Duodenal mucosa (tissue), 2 donors: ENCODE measurements around the gene ARL15.

Source experiments
- H3K27ac ChIP-seq: one replicate; pipeline ENCODE4 v1.7.0; 2013; ENCODE audit warnings: low read depth, low read length
- H3K27me3 ChIP-seq, 2 donors: one replicate each; pipeline ENCODE4 v1.7.0; 2013; ENCODE audit warnings: low read length in 2 of 2, control low read depth in 1 of 2; ENCODE audit not compliant: insufficient read depth in 2 of 2, control insufficient read depth in 1 of 2
- H3K36me3 ChIP-seq, 2 donors: one replicate each; pipeline ENCODE4 v1.7.0; 2013; ENCODE audit warnings: low read length in 2 of 2, control low read depth in 1 of 2; ENCODE audit not compliant: insufficient read depth in 2 of 2, control insufficient read depth in 1 of 2
- H3K4me1 ChIP-seq, 2 donors: one replicate each; pipeline ENCODE4 v1.7.0; 2013; ENCODE audit warnings: low read length in 2 of 2, control low read depth in 1 of 2; ENCODE audit not compliant: insufficient read depth in 2 of 2, control insufficient read depth in 1 of 2
- H3K4me3 ChIP-seq, 2 donors: one replicate each; pipeline ENCODE4 v1.7.0; 2013; ENCODE audit warnings: low read length in 2 of 2, low read depth in 1 of 2
- H3K9ac ChIP-seq, 2 donors: one replicate each; pipeline ENCODE4 v1.7.0; 2013; ENCODE audit warnings: low read length in 2 of 2, low read depth in 1 of 2
- H3K9me3 ChIP-seq, 2 donors: one replicate each; pipeline ENCODE4 v1.7.0; 2013; ENCODE audit warnings: low read length in 2 of 2, control low read depth in 1 of 2; ENCODE audit not compliant: control insufficient read depth in 1 of 2

The ARL15 gene

GRCh38 chr5:53940921-53941320, 369.5 kb downstream of the ARL15 start:
- Histone ChIP-seq H3K4me3 (no peak overlapping the region), H3K27me3 (no peaks in the 10 kb centered on the region), H3K36me3 (no peaks in the 10 kb centered on the region), H3K9ac (no peak overlapping the region), H3K27ac (no peak overlapping the region), H3K9me3 (no peaks in the 10 kb centered on the region), H3K4me1 (no peaks in the 10 kb centered on the region)

GRCh38 chr5:53937467-53937866, 372.9 kb downstream of the ARL15 start:
- no peaks in the 10 kb centered on the region for H3K4me1 ChIP-seq
- H3K36me3 ChIP-seq: no peaks in the 10 kb centered on the region
- H3K9me3 ChIP-seq: no peaks in the 10 kb centered on the region
- H3K27ac ChIP-seq: no peak overlapping the region
- H3K27me3 ChIP-seq: no peaks in the 10 kb centered on the region
- no peak overlapping the region for H3K9ac ChIP-seq
- H3K4me3 ChIP-seq: no peak overlapping the region

GRCh38 chr5:53936481-53937352, 373.7 kb downstream of the ARL15 start:
- Histone ChIP-seq H3K27me3 (no peaks in the 10 kb centered on the region), H3K4me3 (no peak overlapping the region), H3K27ac (no peak overlapping the region), H3K4me1 (no peaks in the 10 kb centered on the region), H3K9me3 (no peaks in the 10 kb centered on the region), H3K36me3 (no peaks in the 10 kb centered on the region), H3K9ac (no peak overlapping the region)

GRCh38 chr5:53934151-53934820, 376.1 kb downstream of the ARL15 start:
- H3K27ac ChIP-seq: no peak overlapping the region
- H3K4me3 ChIP-seq: no peak overlapping the region
- no peaks in the 10 kb centered on the region for H3K36me3 ChIP-seq
- H3K9me3 ChIP-seq: no peaks in the 10 kb centered on the region
- H3K4me1 ChIP-seq: no peaks in the 10 kb centered on the region
- no peaks in the 10 kb centered on the region for H3K27me3 ChIP-seq
- H3K9ac ChIP-seq: no peak overlapping the region

GRCh38 chr5:53932351-53932750, 378.0 kb downstream of the ARL15 start:
- Histone ChIP-seq H3K36me3 (no peaks in the 10 kb centered on the region), H3K4me1 (no peaks in the 10 kb centered on the region), H3K4me3 (no peak overlapping the region), H3K27me3 (no peaks in the 10 kb centered on the region), H3K9ac (no peak overlapping the region), H3K9me3 (no peaks in the 10 kb centered on the region), H3K27ac (no peak overlapping the region)

- no peaks in the 10 kb centered on the region for H3K36me3 ChIP-seq
- H3K4me3 ChIP-seq: no peak overlapping the region
- H3K9ac ChIP-seq: no peak overlapping the region
- H3K27ac ChIP-seq: no peak overlapping the region
- no peaks in the 10 kb centered on the region for H3K27me3 ChIP-seq
- H3K9me3 ChIP-seq: no peaks in the 10 kb centered on the region
- H3K4me1 ChIP-seq: no peaks in the 10 kb centered on the region
Measured at GRCh38 chr5:53930457-53930856, 379.9 kb downstream of the ARL15 start.

GRCh38 chr5:53929570-53929969, 380.8 kb downstream of the ARL15 start:
- H3K36me3 ChIP-seq: no peaks in the 10 kb centered on the region
- no peaks in the 10 kb centered on the region for H3K4me1 ChIP-seq
- H3K27me3 ChIP-seq: no peaks in the 10 kb centered on the region
- H3K27ac ChIP-seq: no peak overlapping the region
- H3K9ac ChIP-seq: no peak overlapping the region
- H3K4me3 ChIP-seq: no peak overlapping the region
- no peaks in the 10 kb centered on the region for H3K9me3 ChIP-seq

GRCh38 chr5:53929152-53929551, 381.2 kb downstream of the ARL15 start:
- Histone ChIP-seq H3K4me1 (no peaks in the 10 kb centered on the region), H3K9me3 (no peaks in the 10 kb centered on the region), H3K9ac (no peak overlapping the region), H3K27ac (no peak overlapping the region), H3K27me3 (no peaks in the 10 kb centered on the region), H3K4me3 (no peak overlapping the region), H3K36me3 (no peaks in the 10 kb centered on the region)

- no peak overlapping the region for H3K9ac ChIP-seq
- no peak overlapping the region for H3K4me3 ChIP-seq
- H3K27me3 ChIP-seq: no peaks in the 10 kb centered on the region
- no peaks in the 10 kb centered on the region for H3K4me1 ChIP-seq
- H3K9me3 ChIP-seq: no peaks in the 10 kb centered on the region
- H3K27ac ChIP-seq: no peak overlapping the region
- no peaks in the 10 kb centered on the region for H3K36me3 ChIP-seq
Measured at GRCh38 chr5:53928641-53929040, 381.7 kb downstream of the ARL15 start.

GRCh38 chr5:53927668-53928247, 382.6 kb downstream of the ARL15 start:
- H3K36me3 ChIP-seq: no peaks in the 10 kb centered on the region
- no peak overlapping the region for H3K4me3 ChIP-seq
- H3K27me3 ChIP-seq: no peaks in the 10 kb centered on the region
- H3K9me3 ChIP-seq: no peaks in the 10 kb centered on the region
- H3K9ac ChIP-seq: no peak overlapping the region
- no peak overlapping the region for H3K27ac ChIP-seq
- no peaks in the 10 kb centered on the region for H3K4me1 ChIP-seq
